NCI-H82 (cell line): ENCODE measurements around the gene FHOD3.
"Not testable (repeated sequence)": the region's sequence is repeated elsewhere in the genome, so short reads cannot be mapped to it uniquely, and the experiment has no call there.

Experiments used
- DNase-seq: peaks from one replicate; lab custom pipeline; 2025; lab: John Stamatoyannopoulos, UW

FHOD3 gene

GRCh38 chr18:36711014-36711725, 413.7 kb downstream of the FHOD3 start:
- no peak for DNase-seq

- no peak for DNase-seq
Observed at GRCh38 chr18:36711813-36712444, 414.4 kb downstream of the FHOD3 start.

GRCh38 chr18:36714476-36714875, 417.0 kb downstream of the FHOD3 start:
- DNase-seq = no peak

GRCh38 chr18:36717422-36718110, 420.1 kb downstream of the FHOD3 start:
- DNase-seq = no peak

GRCh38 chr18:36718705-36719328, 421.3 kb downstream of the FHOD3 start:
- no peak for DNase-seq

GRCh38 chr18:36719630-36720029, 422.1 kb downstream of the FHOD3 start:
- no peak for DNase-seq

- DNase-seq = not testable (repeated sequence)
Observed at GRCh38 chr18:36721351-36721750, 423.8 kb downstream of the FHOD3 start.

- DNase-seq = no peak
Observed at GRCh38 chr18:36724169-36724568, 426.7 kb downstream of the FHOD3 start.

- DNase-seq = no peak
Observed at GRCh38 chr18:36724591-36725001, 427.1 kb downstream of the FHOD3 start.

- DNase-seq = no peak
Observed at GRCh38 chr18:36728345-36728744, 430.8 kb downstream of the FHOD3 start.

GRCh38 chr18:36729197-36729596, 431.7 kb downstream of the FHOD3 start:
- DNase-seq = no peak

GRCh38 chr18:36732264-36732663, 434.8 kb downstream of the FHOD3 start:
- no peak for DNase-seq

GRCh38 chr18:36733150-36733549, 435.6 kb downstream of the FHOD3 start:
- no peak for DNase-seq

GRCh38 chr18:36734596-36734995, 437.1 kb downstream of the FHOD3 start:
- no peak for DNase-seq

GRCh38 chr18:36735130-36735529, 437.6 kb downstream of the FHOD3 start:
- DNase-seq = no peak

GRCh38 chr18:36736094-36736493, 438.6 kb downstream of the FHOD3 start:
- DNase-seq = no peak

GRCh38 chr18:36737316-36737715, 439.8 kb downstream of the FHOD3 start:
- no peak for DNase-seq

- no peak for DNase-seq
Observed at GRCh38 chr18:36744261-36744876, 446.9 kb downstream of the FHOD3 start.

- DNase-seq = no peak
Observed at GRCh38 chr18:36745219-36745975, 447.9 kb downstream of the FHOD3 start.

- DNase-seq = no peak
Observed at GRCh38 chr18:36752929-36753865, 455.7 kb downstream of the FHOD3 start.
